NCI-H1694 (cell line): Measurements from ENCODE around the gene COL27A1.
"Not testable (repeated sequence)": the region's sequence is repeated elsewhere in the genome, so short reads cannot be mapped to it uniquely, and the experiment has no call there.

Experiments used
- DNase-seq: peaks from one replicate; lab custom pipeline; 2025; lab: John Stamatoyannopoulos, UW

Gene COL27A1

DNA sequence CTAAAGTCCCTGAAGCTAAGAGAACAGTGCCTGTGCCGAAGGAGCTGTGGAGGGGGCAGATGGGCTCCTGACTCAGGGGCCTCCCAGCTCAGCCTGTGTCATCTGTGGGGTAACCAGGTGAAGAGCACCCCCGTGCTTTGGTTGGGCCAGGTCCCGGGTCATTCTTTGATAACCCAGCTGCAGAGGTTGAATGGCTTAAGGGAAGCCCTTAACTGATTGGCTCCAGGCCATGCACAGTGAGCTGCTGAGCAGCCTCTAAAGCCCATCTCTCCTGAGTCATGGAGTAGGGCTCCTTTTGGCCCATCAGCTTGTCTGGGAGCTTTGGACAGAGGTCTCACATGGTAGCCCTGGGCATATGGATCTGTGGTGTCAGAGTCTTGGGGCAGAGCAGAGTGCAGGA, 28.7 kb downstream of the COL27A1 start:
- no peak for DNase-seq

DNA sequence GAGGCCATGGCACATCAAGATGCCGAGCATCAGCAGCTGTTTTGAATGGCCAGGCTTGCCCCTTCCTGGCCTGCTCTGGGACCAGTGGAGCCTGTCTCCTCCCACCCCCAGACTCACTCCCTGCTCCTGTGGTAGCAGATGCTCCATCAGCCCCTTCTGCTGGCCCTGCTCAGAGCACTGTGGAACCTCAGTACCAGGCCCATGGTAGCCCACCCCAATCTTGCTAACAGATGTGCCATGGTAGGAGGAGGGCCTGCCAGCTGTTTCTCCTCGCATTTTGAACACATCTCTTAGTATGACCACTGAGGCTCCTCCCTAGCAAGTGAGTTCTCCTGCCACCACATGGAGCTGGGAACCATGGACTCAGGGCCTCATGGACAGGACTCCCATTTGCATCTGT, 29.5 kb downstream of the COL27A1 start:
- no peak for DNase-seq

DNA sequence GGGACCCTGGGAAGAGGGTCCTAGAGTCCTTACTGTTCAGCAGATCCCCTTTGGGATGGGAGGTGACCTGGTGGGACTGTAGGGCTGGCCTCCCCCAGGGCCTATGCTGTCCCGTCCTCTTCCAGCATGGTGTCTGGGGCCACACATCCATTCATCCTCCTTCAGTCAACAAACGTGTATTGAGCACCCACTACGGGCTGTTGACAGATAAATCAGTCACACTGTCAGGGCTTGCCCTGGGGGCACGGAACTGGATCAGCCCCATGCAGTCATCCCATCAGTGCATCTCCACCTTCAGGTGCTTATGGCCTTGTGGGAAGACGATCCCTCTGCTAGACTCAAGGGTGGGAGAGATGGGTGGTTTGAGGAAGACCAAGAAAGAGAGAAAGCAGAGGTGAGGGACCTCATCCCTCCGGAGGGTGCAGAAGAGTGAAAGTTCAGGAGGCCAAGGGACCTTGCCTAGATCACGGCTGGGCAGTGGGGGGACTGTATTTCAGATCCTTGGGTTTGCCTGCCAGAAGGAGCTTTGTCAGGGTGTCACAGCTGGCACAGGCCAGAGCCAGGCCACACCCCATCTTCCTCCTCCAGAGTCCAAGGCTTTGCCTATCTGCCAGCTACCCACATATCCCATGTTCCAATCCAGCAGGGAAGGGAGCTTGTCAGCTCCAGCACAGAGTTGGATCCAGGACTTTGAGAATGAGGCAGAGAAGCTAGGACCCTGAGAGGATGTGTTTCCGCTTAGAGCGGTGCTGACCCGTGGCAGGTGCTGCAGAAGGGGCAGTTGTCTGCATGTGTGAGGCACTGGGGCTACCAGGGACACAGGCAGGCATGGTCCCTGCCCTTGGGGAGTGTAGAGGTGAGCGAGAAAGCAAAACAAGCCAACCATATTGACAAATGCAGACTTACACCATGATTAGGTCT, 30.5 kb downstream of the COL27A1 start:
- no peak for DNase-seq

- no peak for DNase-seq
Observed at GRCh38 chr9:114186605-114187289, 31.4 kb downstream of the COL27A1 start.

GRCh38 chr9:114187827-114188226, 32.5 kb downstream of the COL27A1 start:
- peak; percentile 63 for DNase-seq

- DNase-seq = no peak
Observed at GRCh38 chr9:114189823-114190562, 34.7 kb downstream of the COL27A1 start.

DNA sequence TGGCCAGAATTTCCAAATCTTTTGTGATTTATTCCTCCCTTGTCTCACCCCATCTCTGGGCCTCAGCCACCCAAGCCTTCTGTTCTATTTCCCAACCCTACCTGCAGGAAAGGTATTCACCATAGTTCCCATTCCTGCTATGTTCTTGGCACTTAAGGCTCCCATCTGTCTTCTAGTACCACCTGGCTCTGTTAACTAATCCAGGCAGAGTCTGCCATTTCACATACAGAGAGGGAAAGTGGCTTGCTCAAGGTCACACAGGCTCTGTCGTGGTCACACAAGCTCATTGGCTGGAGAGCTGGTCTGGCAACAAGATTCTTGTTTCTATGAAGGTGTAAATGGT, 35.2 kb downstream of the COL27A1 start:
- no peak for DNase-seq

DNA sequence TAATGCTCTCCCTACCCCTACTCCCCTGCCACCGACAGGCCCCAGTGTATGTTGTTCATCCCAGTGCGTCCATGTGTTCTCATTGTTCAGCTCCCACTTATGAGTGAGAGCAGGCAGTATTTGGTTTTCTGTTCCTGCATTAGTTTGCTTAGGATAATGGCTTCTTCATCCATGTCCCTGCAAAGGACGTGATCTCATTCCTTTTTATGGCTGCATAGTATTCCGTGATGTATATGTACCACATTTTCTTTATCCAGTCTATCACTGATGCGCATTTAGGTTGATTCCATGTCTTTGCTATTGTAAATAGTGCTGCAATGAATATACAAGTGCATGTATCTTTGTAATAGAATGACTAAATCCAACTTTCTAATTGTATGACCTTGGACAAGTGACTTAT, 36.1 kb downstream of the COL27A1 start:
- DNase-seq = not testable (repeated sequence)

- DNase-seq = no peak
Observed at GRCh38 chr9:114192539-114192938, 37.2 kb downstream of the COL27A1 start.

DNA sequence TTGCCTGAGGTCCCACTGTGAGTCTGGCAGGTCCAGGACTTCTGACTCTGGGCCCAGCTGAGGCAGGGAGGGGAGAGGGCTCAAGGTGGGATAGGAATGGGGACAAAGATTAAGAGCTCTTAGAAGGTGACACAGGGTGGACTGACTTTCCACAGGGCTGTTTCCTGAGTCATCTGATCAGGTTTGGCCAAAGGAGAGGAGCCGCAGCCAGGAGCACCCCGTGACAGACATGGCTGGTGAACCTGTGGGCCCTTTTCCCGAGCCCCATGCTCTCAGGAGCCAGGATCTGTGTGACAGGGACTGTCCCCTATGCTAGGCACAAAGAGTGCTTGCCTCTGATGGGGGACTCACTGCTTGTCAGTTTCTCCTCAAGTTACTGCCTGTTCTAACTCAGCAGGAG, 37.8 kb downstream of the COL27A1 start:
- DNase-seq = no peak

GRCh38 chr9:114196117-114196516, 40.8 kb downstream of the COL27A1 start:
- DNase-seq = no peak

GRCh38 chr9:114196979-114197622, 41.8 kb downstream of the COL27A1 start:
- no peak for DNase-seq

DNA sequence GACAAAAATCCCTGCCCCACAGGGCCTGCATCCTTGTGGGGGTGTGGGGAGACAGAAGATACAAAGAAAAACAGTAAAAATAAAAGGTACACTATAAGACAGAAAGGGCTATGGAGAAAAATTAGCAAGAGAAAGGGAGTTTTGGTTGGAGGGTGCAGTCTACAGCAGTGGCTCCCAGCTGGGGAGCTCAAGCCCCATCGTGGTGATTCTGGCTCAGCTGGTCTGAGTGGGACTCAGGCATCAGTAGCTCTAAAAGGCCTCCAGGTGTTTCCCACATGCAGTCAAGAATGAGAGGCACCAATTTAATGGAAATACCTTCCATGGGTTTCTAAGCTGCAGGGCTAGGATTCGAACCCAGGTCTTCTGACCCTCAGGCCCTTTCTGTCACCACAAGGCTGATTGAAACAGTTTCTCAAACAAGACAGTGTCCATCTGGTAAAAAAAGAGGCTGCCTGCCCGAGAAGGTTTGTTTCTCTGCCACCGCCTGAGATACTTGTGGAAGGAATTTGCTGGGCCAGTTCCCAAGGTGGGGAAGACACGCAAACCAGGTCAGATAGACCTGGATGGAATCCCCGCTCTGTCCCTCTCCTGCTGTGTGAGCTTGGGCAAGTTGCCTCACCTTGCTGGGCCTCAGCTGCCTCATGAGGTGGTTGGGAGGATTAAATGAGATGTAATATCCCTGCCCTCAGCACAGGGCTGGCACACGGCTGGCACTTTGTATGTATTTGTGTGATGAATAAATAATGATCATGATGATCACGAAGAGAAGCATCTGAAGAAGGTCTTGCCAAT, 43.1 kb downstream of the COL27A1 start:
- DNase-seq = no peak

DNA sequence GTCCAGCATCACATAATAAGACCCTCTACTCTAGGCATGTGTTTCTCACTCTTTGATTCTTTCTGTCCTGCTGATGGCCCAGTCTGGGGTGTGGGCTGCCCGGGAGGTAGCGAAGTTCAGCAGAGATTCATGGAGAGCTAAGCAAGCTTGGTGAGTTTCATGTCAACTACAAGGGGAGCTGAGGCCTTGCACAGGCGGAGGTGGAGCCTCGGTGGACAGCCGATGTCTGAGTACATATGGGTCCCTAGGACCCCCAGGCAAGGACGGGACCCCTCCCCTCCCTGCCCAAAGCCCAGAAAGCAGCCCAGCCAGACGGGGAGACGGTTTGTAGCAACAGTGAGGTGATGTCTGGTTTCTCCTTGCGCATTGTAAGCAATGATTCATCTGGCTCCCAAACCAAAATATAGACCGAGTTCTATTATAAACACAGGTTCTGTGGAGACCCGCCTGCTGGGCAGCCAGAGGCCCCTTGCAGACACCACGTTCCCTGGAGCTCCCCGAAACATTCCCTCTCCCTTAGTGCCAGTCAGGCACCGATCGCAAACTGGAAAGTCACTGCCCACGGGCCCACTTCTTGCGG, 45.5 kb downstream of the COL27A1 start:
- no peak for DNase-seq

- DNase-seq = no peak
Observed at GRCh38 chr9:114202396-114202795, 47.1 kb downstream of the COL27A1 start.

- DNase-seq = no peak
Observed at GRCh38 chr9:114202849-114203248, 47.5 kb downstream of the COL27A1 start.

DNA sequence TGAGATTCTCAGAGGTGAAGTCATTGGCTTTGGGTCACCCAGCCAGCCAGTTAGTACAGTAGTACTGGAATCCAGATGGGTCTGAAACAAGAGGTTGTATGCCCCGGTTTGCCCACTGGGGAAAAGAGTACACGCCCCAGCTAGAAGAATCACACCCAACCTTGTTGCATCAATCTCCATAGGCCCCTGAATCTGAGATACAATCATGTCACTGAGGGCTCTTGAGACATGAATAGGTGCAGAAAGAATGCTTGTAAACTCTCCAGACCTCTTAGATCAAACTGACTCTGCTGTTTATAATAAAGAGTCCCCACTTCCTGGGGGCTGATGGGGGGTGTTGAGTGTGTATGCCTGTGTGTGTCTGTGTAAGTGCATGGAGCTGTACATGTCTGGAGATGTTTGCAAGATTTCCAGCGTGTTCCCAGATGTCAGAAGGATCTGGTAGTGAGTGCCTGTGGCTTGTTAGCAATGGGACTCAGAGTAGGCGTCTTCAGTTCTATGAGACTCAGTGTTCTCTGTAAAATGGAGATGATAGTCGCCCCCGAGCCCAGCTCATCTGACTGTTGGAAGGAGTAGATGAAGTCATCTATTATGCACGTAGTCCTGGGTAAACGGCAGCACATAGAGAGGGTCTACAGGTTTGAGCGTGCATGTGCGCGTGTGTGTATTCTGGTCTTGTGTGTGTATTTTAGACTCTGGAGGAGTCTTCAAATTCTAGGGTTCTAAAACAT, 48.2 kb downstream of the COL27A1 start:
- DNase-seq = no peak

DNA sequence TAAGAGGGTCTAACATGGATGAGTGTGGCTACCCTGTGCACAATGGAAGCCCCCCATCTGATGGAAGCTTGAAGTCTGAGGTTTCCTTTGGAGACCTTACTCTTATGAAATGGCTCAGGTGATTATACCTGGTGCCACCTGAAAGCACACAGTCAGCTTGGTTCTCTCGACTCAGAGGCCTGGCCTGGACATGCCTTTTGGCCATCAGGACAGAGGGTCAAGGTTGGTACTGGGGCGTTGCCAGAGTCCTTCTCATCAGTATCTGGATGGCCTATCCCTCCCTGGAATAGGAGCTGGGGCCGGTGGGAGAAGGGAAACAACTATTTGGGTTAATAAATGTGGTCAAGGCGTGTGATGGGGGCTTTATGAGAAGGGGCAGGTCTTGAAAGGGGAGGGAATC, 48.9 kb downstream of the COL27A1 start:
- no peak for DNase-seq

DNA sequence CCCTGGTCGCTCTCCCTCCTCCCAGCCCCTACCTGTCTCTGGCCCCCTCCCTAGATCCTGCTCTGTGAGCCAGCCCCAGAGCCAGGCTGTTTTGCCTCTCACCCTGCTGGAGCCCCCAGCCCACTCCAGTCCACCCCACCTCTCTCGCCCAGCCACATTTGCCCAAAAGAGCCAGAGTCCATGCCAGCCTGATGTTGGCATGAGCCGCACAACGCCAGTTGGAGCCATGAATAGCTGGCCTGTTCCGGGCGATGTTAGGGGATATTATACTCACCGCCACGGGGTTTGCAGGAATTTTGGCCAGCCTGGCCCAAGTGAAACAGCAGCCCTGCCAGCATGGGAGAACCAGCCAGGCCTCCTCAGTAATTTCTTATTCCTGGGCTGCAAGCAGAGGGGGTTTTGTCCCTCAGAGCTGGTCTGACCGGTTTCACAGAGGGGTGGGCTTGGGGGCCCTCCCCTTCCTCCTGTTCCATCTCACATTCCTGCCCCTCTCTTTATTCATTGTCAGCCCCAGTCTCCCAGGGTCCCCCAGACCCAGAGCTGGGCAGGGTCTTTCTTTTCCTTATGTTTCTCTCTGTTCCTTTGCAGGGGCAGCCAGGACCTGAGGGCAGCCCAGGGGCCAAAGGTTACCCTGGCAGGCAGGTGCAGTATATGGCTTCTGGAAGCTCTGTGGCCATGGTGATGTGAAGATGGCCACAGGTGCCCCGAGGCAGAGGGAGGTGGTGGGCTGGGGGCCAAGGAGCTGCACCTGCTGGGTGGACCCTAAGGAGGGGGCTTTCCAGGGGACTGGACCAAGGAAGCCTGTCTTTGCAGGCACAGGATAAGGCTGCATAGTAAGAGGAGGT, 50.1 kb downstream of the COL27A1 start:
- DNase-seq = no peak
